DOHH2 (cell line): ENCODE data around the gene HOXA1.

Experiments
- H3F3A ChIP-seq: fragments of 200-600 bp; sonication (generic), shearing (Covaris generic); 2 replicates; pipeline ENCODE4 v1.6.0; 2016; ENCODE audit warnings: antibody characterized with exemption, mild to moderate bottlenecking; ENCODE audit not compliant: control insufficient read depth, insufficient read depth
- H3K27ac ChIP-seq: fragments of 200-600 bp; sonication (generic); 2 replicates; pipeline ENCODE4 v1.5.1; 2014; ENCODE audit warnings: low read depth, mild to moderate bottlenecking, low read length, moderate library complexity
- H3K27me3 ChIP-seq: fragments of 200-600 bp; sonication (generic); 2 replicates; pipeline ENCODE4 v1.6.1; 2014; ENCODE audit warnings: mild to moderate bottlenecking, low read length, mixed read lengths; ENCODE audit not compliant: control insufficient read depth
- H3K36me3 ChIP-seq: fragments of 200-600 bp; sonication (generic); 2 replicates; pipeline ENCODE4 v1.6.1; 2014; ENCODE audit warnings: mild to moderate bottlenecking, low read length, moderate library complexity, mixed read lengths; ENCODE audit not compliant: control insufficient read depth
- H3K4me1 ChIP-seq: fragments of 200-600 bp; sonication (generic); 2 replicates; pipeline ENCODE4 v1.6.1; 2014; ENCODE audit warnings: mild to moderate bottlenecking, low read length, mixed read lengths; ENCODE audit not compliant: control insufficient read depth
- H3K4me2 ChIP-seq: fragments of 200-600 bp; sonication (generic); 2 replicates; pipeline ENCODE4 v1.6.0; 2014; ENCODE audit warnings: mild to moderate bottlenecking, low read length, moderate library complexity
- H3K4me3 ChIP-seq: fragments of 200-600 bp; sonication (generic); 2 replicates; pipeline ENCODE4 v1.5.1; 2014; ENCODE audit warnings: mild to moderate bottlenecking, low read length, mixed read lengths
- H3K79me2 ChIP-seq: fragments of 200-600 bp; sonication (generic); 2 replicates; pipeline ENCODE4 v1.6.1; 2014; ENCODE audit warnings: mild to moderate bottlenecking, low read length, mixed read lengths; ENCODE audit not compliant: control insufficient read depth
- H3K9me2 ChIP-seq: fragments of 200-600 bp; sonication (generic); replicated peaks from 2 replicates; pipeline ENCODE4 v1.6.1; 2014; ENCODE audit warnings: mild to moderate bottlenecking, low read length, mixed read lengths; ENCODE audit not compliant: control insufficient read depth
- H3K9me3 ChIP-seq: fragments of 200-600 bp; sonication (generic); 2 replicates; pipeline ENCODE4 v1.6.1; 2014; ENCODE audit warnings: antibody characterized with exemption, low read length, mixed read lengths; ENCODE audit not compliant: control insufficient read depth, insufficient read depth
- H4K20me1 ChIP-seq: fragments of 200-600 bp; sonication (generic); 2 replicates; pipeline ENCODE4 v1.6.0; 2014; ENCODE audit warnings: low read depth, mild to moderate bottlenecking, antibody characterized with exemption, low read length, moderate library complexity; ENCODE audit not compliant: control insufficient read depth, insufficient read depth
- EZH2phosphoT487 ChIP-seq: fragments of 200-600 bp; sonication (generic); IDR thresholded peaks from 2 replicates; pipeline ENCODE4 v1.6.1; 2017; ENCODE audit warnings: borderline replicate concordance, mild to moderate bottlenecking, antibody characterized with exemption, low read length, moderate library complexity, mixed read lengths
- TF ChIP-seq, protein P1 (sequence below): fragments of 200-600 bp; sonication (generic); IDR thresholded peaks from one replicate; pipeline ENCODE4 v1.5.1; 2014; ENCODE audit warnings: antibody characterized with exemption, mild to moderate bottlenecking, low read depth, low read length; ENCODE audit not compliant: poor library complexity, severe bottlenecking

HOXA1 gene

DNA sequence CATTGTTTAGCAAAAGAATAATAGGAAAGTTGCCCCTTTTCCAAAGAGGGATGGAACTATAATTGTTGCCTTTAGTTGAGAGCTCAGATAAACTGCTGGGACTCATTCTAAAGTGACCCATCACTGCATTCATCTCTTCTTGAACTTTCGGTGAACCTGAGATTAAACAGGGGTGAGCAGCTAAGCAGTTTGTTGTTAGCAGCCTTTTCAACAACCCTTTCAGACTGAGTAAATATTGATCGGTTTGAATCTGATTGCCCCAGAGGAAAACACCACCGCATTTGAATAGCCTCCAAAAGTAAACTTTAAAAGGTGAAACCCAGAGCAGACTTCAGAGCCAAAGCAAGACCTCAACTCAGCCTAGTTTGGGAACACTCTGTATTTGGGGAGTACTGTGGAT is 4.7 kb downstream of the HOXA1 start:
- Histone ChIP-seq H3K27ac (no peak overlapping the region), H3K9me3 (no peaks in the 10 kb centered on the region), H3K36me3 (no peaks in the 10 kb centered on the region), H3K4me3 (no peak overlapping the region), H3K27me3 (peaks cover 31% of the 10 kb centered on the region), H3K9me2 (no peaks in the 10 kb centered on the region), H3K79me2 (no peaks in the 10 kb centered on the region), H3K4me2 (no peak overlapping the region), H4K20me1 (no peaks in the 10 kb centered on the region), H3F3A (no peaks in the 10 kb centered on the region), H3K4me1 (peaks cover 24% of the 10 kb centered on the region)
- TF ChIP-seq, protein P1, sequence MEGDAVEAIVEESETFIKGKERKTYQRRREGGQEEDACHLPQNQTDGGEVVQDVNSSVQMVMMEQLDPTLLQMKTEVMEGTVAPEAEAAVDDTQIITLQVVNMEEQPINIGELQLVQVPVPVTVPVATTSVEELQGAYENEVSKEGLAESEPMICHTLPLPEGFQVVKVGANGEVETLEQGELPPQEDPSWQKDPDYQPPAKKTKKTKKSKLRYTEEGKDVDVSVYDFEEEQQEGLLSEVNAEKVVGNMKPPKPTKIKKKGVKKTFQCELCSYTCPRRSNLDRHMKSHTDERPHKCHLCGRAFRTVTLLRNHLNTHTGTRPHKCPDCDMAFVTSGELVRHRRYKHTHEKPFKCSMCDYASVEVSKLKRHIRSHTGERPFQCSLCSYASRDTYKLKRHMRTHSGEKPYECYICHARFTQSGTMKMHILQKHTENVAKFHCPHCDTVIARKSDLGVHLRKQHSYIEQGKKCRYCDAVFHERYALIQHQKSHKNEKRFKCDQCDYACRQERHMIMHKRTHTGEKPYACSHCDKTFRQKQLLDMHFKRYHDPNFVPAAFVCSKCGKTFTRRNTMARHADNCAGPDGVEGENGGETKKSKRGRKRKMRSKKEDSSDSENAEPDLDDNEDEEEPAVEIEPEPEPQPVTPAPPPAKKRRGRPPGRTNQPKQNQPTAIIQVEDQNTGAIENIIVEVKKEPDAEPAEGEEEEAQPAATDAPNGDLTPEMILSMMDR: no peak
- no peak for TF ChIP-seq EZH2phosphoT487

DNA sequence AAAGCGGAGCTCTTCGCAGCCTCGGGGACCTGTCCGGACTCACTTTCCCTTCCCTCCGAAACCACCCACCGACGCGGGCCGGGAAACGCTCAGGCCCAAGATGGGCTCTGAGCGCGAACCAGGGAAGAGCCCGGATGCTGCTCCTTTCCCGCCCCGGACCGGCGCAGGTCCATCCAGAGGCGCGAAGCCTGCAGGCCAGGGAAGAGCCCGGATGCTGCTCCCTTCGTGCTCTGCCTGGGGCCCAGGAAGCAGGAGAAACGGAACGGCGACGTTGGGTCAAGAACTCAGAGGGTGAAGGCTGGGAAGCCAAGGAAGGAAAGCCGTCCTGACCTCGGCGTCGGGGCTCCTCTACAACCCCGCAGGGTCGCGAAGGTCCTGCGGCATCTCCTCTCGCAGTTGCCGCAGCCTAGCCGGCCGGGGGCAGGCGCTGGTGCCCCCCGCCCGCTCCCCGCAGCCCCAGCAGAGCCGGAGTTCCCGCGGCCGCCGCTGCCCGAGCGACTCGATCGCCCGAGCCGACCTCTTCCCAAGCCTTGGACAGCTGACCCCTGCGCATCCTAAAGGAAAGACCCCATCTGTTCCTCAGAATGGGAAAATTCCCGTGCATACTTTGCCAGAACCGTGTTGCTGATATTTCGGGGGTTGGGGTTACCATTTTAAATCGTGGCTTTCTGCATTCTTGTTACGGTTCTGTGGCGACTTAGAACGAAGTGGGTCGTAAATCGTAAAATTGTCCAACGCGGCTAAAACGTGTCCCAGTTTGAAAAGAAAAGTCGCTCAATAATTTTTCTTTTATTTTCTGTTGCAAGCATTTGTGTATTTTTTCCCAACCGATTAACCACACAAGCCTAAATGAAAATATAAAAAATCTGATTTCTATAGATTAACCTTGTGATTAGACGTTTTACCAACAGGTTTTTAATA is 7.5 kb downstream of the HOXA1 start:
- H3K4me1 ChIP-seq: peaks cover 14% of the 10 kb centered on the region
- no peaks in the 10 kb centered on the region for H3K79me2 ChIP-seq
- no peak overlapping the region for H3K4me3 ChIP-seq
- H3K4me2 ChIP-seq: no peak overlapping the region
- no peak for TF ChIP-seq EZH2phosphoT487
- TF ChIP-seq, protein P1: no peak
- no peaks in the 10 kb centered on the region for H3F3A ChIP-seq
- H3K36me3 ChIP-seq: no peaks in the 10 kb centered on the region
- H3K9me2 ChIP-seq: no peaks in the 10 kb centered on the region
- peaks cover 28% of the 10 kb centered on the region for H3K27me3 ChIP-seq
- H3K9me3 ChIP-seq: no peaks in the 10 kb centered on the region
- no peaks in the 10 kb centered on the region for H4K20me1 ChIP-seq
- H3K27ac ChIP-seq: no peak overlapping the region

GRCh38 chr7:27083646-27084045 is 12.2 kb downstream of the HOXA1 start:
- H3K4me1 ChIP-seq: no peaks in the 10 kb centered on the region
- H3K4me3 ChIP-seq: no peak overlapping the region
- H3K27ac ChIP-seq: no peak overlapping the region
- TF ChIP-seq, protein P1: no peak
- TF ChIP-seq EZH2phosphoT487: no peak
- H3K79me2 ChIP-seq: no peaks in the 10 kb centered on the region
- H3K9me3 ChIP-seq: no peaks in the 10 kb centered on the region
- H3K9me2 ChIP-seq: no peaks in the 10 kb centered on the region
- H4K20me1 ChIP-seq: no peaks in the 10 kb centered on the region
- no peak overlapping the region for H3K4me2 ChIP-seq
- no peaks in the 10 kb centered on the region for H3F3A ChIP-seq
- no peaks in the 10 kb centered on the region for H3K27me3 ChIP-seq
- H3K36me3 ChIP-seq: no peaks in the 10 kb centered on the region
